Motor neuron (in vitro differentiated cells): ENCODE data around the gene DCBLD2. TPM values are rescaled to one million over a fixed set of nuclear protein-coding genes. Genes with fewer than 3 reads are reported as not detected.

Experiments used
- ATAC-seq, 8 experiments: fragments of 200-7000 bp; cut with Tn5 transposase; replicated peaks in 6 of 8; 2 replicates each; pipeline ENCODE4 v1.8.0; 2021; ENCODE audit warnings: mild to moderate bottlenecking in 8 of 8, moderate library complexity in 8 of 8
- H3K27ac ChIP-seq, 2 donors: fragments of 250-450 bp; sonication (Bioruptor Pico); 2 replicates each; pipeline ENCODE4 v1.9.0; 2021; ENCODE audit warnings: antibody characterized with exemption in 2 of 2, mild to moderate bottlenecking in 2 of 2, moderate library complexity in 1 of 2
- H3K4me1 ChIP-seq, 2 donors: fragments of 250-450 bp; sonication (Bioruptor Pico); replicated peaks in 1 of 2; 2 replicates each; pipeline ENCODE4 v1.6.1; 2021; ENCODE audit warnings: antibody characterized with exemption in 2 of 2, mild to moderate bottlenecking in 2 of 2, moderate library complexity in 1 of 2
- H3K4me3 ChIP-seq, 5 donors: fragments of 250-450 bp; sonication (Bioruptor Pico); 2 replicates each; pipeline ENCODE4 v1.9.0; 2021; ENCODE audit warnings: antibody characterized with exemption in 5 of 5, mild to moderate bottlenecking in 5 of 5, moderate library complexity in 4 of 5
- WGBS, 10 experiments: fragments of 450-650 bp; shearing (Covaris generic); methylation state at CpG; one replicate each; pipeline ENCODE4 v1.0.0; 2022; 5-methylcytosine and 5-hydroxymethylcytosine counted together
- in situ Hi-C, 9 experiments: fragments of 400-800 bp; cut with MboI; loops; one replicate each; pipeline ENCODE4 v1.15.0; 2021; ENCODE audit warnings: low sequenced_read_pairs in 9 of 9, low pct_unique_long_range_greater_than_20kb in 2 of 9; ENCODE audit not compliant: unreplicated experiment in 9 of 9
- total RNA-seq, 8 experiments: library from RNA; unstranded; fragments of 300-600 nt; gene quantifications; 2 replicates each; pipeline versions ENCODE4 v1.2.3 to v1.2.4, GENCODE V29; 2022

The DCBLD2 gene
- total RNA-seq, 8 experiments from 2014 or later, result 12.2 to 79.8 (median 44.9) TPM

- ATAC-seq, result no peak
- Histone ChIP-seq H3K27ac (no peak overlapping the region), H3K4me1 (peaks cover 0 to 26% of the 10 kb centered on the region in 2 donors), H3K4me3 (no peak overlapping the region)
- in situ Hi-C loops, result loop anchor here in 2 of 9 experiments (25.0 kb wide), 1 partner anchor 168 kb away; no protein-coding TSS in a partner anchor
- 80 to 100% (median 98%) methylated on average over 1 to 2 of the region's 2 CpGs; no CpG with 5 or more reads in 2 of the 10 experiments for WGBS, 10 experiments
Measured at GRCh38 chr3:98780343-98780742, 121.2 kb downstream of the DCBLD2 start.

- Histone ChIP-seq H3K4me3 (no peak overlapping the region), H3K4me1 (peaks cover 0 to 26% of the 10 kb centered on the region in 2 donors), H3K27ac (no peak overlapping the region)
- peak in 1 of 8 experiments; percentile 48 for ATAC-seq
- WGBS, 10 experiments, result 54 to 100% (median 89%) methylated on average over 2 to 4 of the region's 4 CpGs; no CpG with 5 or more reads in 1 of the 10 experiments
- in situ Hi-C loops, result loop anchor here in 2 of 9 experiments (25.0 kb wide), 1 partner anchor 167 kb away; no protein-coding TSS in a partner anchor
Measured at GRCh38 chr3:98779541-98780335, 121.8 kb downstream of the DCBLD2 start.

GRCh38 chr3:98778852-98779413 lies 122.6 kb downstream of the DCBLD2 start:
- no peak overlapping the region for H3K4me3 ChIP-seq
- 0 to 100% (median 50%) methylated on average over 1 to 4 of the region's 5 CpGs; no CpG with 5 or more reads in 4 of the 10 experiments for WGBS, 10 experiments
- in situ Hi-C loops, result loop anchor here in 2 of 9 experiments (25.0 kb wide), 1 partner anchor 167 kb away; no protein-coding TSS in a partner anchor
- H3K4me1 ChIP-seq, result peaks cover 0 to 26% of the 10 kb centered on the region in 2 donors
- H3K27ac ChIP-seq, result no peak overlapping the region
- ATAC-seq, result peak in 7 of 8 experiments; percentile 41 to 74 (median 59)

- WGBS, 10 experiments, result 56 to 100% (median 83%) methylated on average over 1 to 5 of the region's 5 CpGs; no CpG with 5 or more reads in 2 of the 10 experiments
- no peak for ATAC-seq
Measured at GRCh38 chr3:98778383-98778782, 123.1 kb downstream of the DCBLD2 start.

GRCh38 chr3:98777801-98778220 lies 123.7 kb downstream of the DCBLD2 start:
- H3K27ac ChIP-seq, result no peak overlapping the region
- no peak overlapping the region for H3K4me3 ChIP-seq
- in situ Hi-C loops, result loop anchor here in 2 of 9 experiments (25.0 kb wide), 1 partner anchor 166 kb away; no protein-coding TSS in a partner anchor
- peaks cover 0 to 26% of the 10 kb centered on the region in 2 donors for H3K4me1 ChIP-seq
- ATAC-seq, result no peak

More at GRCh38 chr3:98778383-98778782, 123.1 kb downstream of the DCBLD2 start:
- no peak overlapping the region for H3K4me3 ChIP-seq
- H3K27ac ChIP-seq, result no peak overlapping the region
- in situ Hi-C loops, result loop anchor here in 2 of 9 experiments (25.0 kb wide), 1 partner anchor 166 kb away; no protein-coding TSS in a partner anchor
- peaks cover 0 to 26% of the 10 kb centered on the region in 2 donors for H3K4me1 ChIP-seq

GRCh38 chr3:98777286-98777685 lies 124.2 kb downstream of the DCBLD2 start:
- WGBS, 10 experiments, result 43 to 100% (median 84%) methylated on average over 1 to 2 of the region's 2 CpGs; no CpG with 5 or more reads in 4 of the 10 experiments
- ATAC-seq, result no peak
- in situ Hi-C loops, result loop anchor here in 2 of 9 experiments (25.0 kb wide), 1 partner anchor 165 kb away; no protein-coding TSS in a partner anchor
- peaks cover 0 to 28% of the 10 kb centered on the region in 2 donors for H3K4me1 ChIP-seq
- no peak overlapping the region for H3K4me3 ChIP-seq
- no peak overlapping the region for H3K27ac ChIP-seq

GRCh38 chr3:98776140-98776493 lies 125.4 kb downstream of the DCBLD2 start:
- in situ Hi-C loops, result loop anchor here in 2 of 9 experiments (25.0 kb wide), 1 partner anchor 164 kb away; no protein-coding TSS in a partner anchor
- H3K27ac ChIP-seq, result no peak overlapping the region
- ATAC-seq, result no peak
- no peak overlapping the region for H3K4me3 ChIP-seq
- H3K4me1 ChIP-seq, result peaks cover 4 to 26% of the 10 kb centered on the region in 2 donors

- in situ Hi-C loops, result loop anchor here in 2 of 9 experiments (25.0 kb wide), 1 partner anchor 163 kb away; no protein-coding TSS in a partner anchor
- Histone ChIP-seq H3K4me1 (peaks cover 5 to 27% of the 10 kb centered on the region in 2 donors), H3K27ac (no peak overlapping the region), H3K4me3 (no peak overlapping the region)
- WGBS, 10 experiments, result 17 to 100% (median 94%) methylated on average over 1 to 3 of the region's 3 CpGs; no CpG with 5 or more reads in 3 of the 10 experiments
- ATAC-seq, result no peak
Measured at GRCh38 chr3:98775459-98776139, 125.9 kb downstream of the DCBLD2 start.

- 33 to 100% (median 79%) methylated on average over 1 to 2 of the region's 2 CpGs for WGBS, 10 experiments
- in situ Hi-C loops, result no loop called here
Measured at GRCh38 chr3:98772022-98772421, 129.5 kb downstream of the DCBLD2 start.

GRCh38 chr3:98770261-98771039 lies 131.0 kb downstream of the DCBLD2 start:
- ATAC-seq, result peak in 5 of 8 experiments; percentile 23 to 68 (median 47)
- Histone ChIP-seq H3K27ac (no peak overlapping the region), H3K4me1 (peaks cover 18 to 20% of the 10 kb centered on the region in 2 donors), H3K4me3 (no peak overlapping the region)
- 0 to 90% (median 63%) methylated on average over 1 to 7 of the region's 8 CpGs for WGBS, 10 experiments
- in situ Hi-C loops, result no loop called here

More at GRCh38 chr3:98772022-98772421, 129.5 kb downstream of the DCBLD2 start:
- ATAC-seq, result peak in 3 of 8 experiments; percentile 72 to 85 (median 72)
- H3K4me3 ChIP-seq, result no peak overlapping the region
- peaks cover 18 to 20% of the 10 kb centered on the region in 2 donors for H3K4me1 ChIP-seq
- no peak overlapping the region for H3K27ac ChIP-seq

GRCh38 chr3:98769448-98769847 lies 132.0 kb downstream of the DCBLD2 start:
- peaks cover 18 to 21% of the 10 kb centered on the region in 2 donors for H3K4me1 ChIP-seq
- in situ Hi-C loops, result no loop called here
- H3K27ac ChIP-seq, result no peak overlapping the region
- ATAC-seq, result peak in 1 of 8 experiments; percentile 42
- no peak overlapping the region for H3K4me3 ChIP-seq

GRCh38 chr3:98768961-98769360 lies 132.5 kb downstream of the DCBLD2 start:
- ATAC-seq, result no peak
- 8 to 100% (median 82%) methylated on average over 1 to 2 of the region's 2 CpGs for WGBS, 10 experiments

More at GRCh38 chr3:98768961-98769360, 132.5 kb downstream of the DCBLD2 start:
- no peak overlapping the region for H3K27ac ChIP-seq
- H3K4me1 ChIP-seq, result peaks cover 19 to 26% of the 10 kb centered on the region in 2 donors
- H3K4me3 ChIP-seq, result no peak overlapping the region
- in situ Hi-C loops, result no loop called here
